Sciatic nerve (tissue), 2 donors: Measurements from ENCODE around the gene CROCC2. TPM values are rescaled to one million over a fixed set of nuclear protein-coding genes. Genes with fewer than 3 reads are reported as not detected.

Experiments used
- ATAC-seq: fragments of 200-7000 bp; cut with Tn5 transposase; one replicate; pipeline ENCODE4 v1.9.1; 2020; ENCODE audit warnings: mild to moderate bottlenecking, moderate library complexity
- DNase-seq: peaks from one replicate; pipeline ENCODE4 v3.0.0-alpha.2; 2020; ENCODE audit warnings: low spot score
- intact Hi-C: fragments of 100-400 bp; cut with DNase I; formaldehyde crosslinking; loops from one replicate; pipeline ENCODE4 v1.14.2; 2022
- total RNA-seq: library from RNA; stranded (reverse); fragmentation: NEBNext Ultra II Directional; extraction: Animal tissue kit (Norgen Biotek cat#: 25700); gene quantifications from one replicate; pipeline ENCODE4 v1.2.1, GENCODE V29; 2021
- donor health status: DM: no; HTN: no; CAD: no.
- donor health status: DM: no; HTN: no; CAD: no.

The CROCC2 gene
- total RNA-seq, 1 donor from 2014 or later, result 0.18 TPM

GRCh38 chr2:240915526-240916341 is 9.6 kb downstream of the CROCC2 start:
- DNase-seq (peak; percentile 63), ATAC-seq (no peak)
- intact Hi-C loops, result loop anchor here (10.0 kb wide), 1 partner anchor 79 kb away; the partner anchor contains the start of gene SNED1

GRCh38 chr2:240916571-240917008 is 10.5 kb downstream of the CROCC2 start:
- peak; percentile 88 for DNase-seq
- ATAC-seq, result peak; percentile 71
- intact Hi-C loops, result loop anchor here (10.0 kb wide), 1 partner anchor 78 kb away; the partner anchor contains the start of gene SNED1

GRCh38 chr2:240917009-240917683 is 11.0 kb downstream of the CROCC2 start:
- ATAC-seq, result no peak
- DNase-seq, result peak; percentile 65
- intact Hi-C loops, result loop anchor here (10.0 kb wide), 1 partner anchor 78 kb away; the partner anchor contains the start of gene SNED1

GRCh38 chr2:240917684-240918257 is 11.6 kb downstream of the CROCC2 start:
- intact Hi-C loops, result loop anchor here (10.0 kb wide), 1 partner anchor 77 kb away; the partner anchor contains the start of gene SNED1
- peak; percentile 63 for DNase-seq
- ATAC-seq, result no peak

GRCh38 chr2:240918258-240919091 is 12.3 kb downstream of the CROCC2 start:
- no peak for ATAC-seq
- intact Hi-C loops, result loop anchor here (10.0 kb wide), 1 partner anchor 76 kb away; the partner anchor contains the start of gene SNED1
- DNase-seq, result peak; percentile 58

GRCh38 chr2:240919161-240919781 is 13.1 kb downstream of the CROCC2 start:
- ATAC-seq (no peak), DNase-seq (peak; percentile 55)
- intact Hi-C loops, result loop anchor here (10.0 kb wide), 1 partner anchor 76 kb away; the partner anchor contains the start of gene SNED1

GRCh38 chr2:240919786-240920782 is 13.9 kb downstream of the CROCC2 start:
- DNase-seq (peak; percentile 58), ATAC-seq (no peak)
- intact Hi-C loops, result loop anchor here (10.0 kb wide), 1 partner anchor 75 kb away; the partner anchor contains the start of gene SNED1

- DNase-seq (peak; percentile 62), ATAC-seq (no peak)
- intact Hi-C loops, result no loop called here
Measured at GRCh38 chr2:240920783-240921231, 14.7 kb downstream of the CROCC2 start.

GRCh38 chr2:240921311-240921994 is 15.3 kb downstream of the CROCC2 start:
- peak; percentile 68 for DNase-seq
- peak; percentile 56 for ATAC-seq
- intact Hi-C loops, result no loop called here

- ATAC-seq, result no peak
- DNase-seq, result no peak
- intact Hi-C loops, result no loop called here
Measured at GRCh38 chr2:240921995-240922244, 15.8 kb downstream of the CROCC2 start.

- no peak for ATAC-seq
- peak; percentile 56 for DNase-seq
- intact Hi-C loops, result no loop called here
Measured at GRCh38 chr2:240922245-240922981, 16.3 kb downstream of the CROCC2 start.

- intact Hi-C loops, result no loop called here
- DNase-seq, result peak; percentile 64
Measured at GRCh38 chr2:240922982-240923537, 16.9 kb downstream of the CROCC2 start.

GRCh38 chr2:240925191-240925567 is 19.0 kb downstream of the CROCC2 start:
- peak; percentile 53 for DNase-seq
- intact Hi-C loops, result no loop called here

More at GRCh38 chr2:240922982-240923537, 16.9 kb downstream of the CROCC2 start:
- no peak for ATAC-seq

GRCh38 chr2:240925568-240926515 is 19.7 kb downstream of the CROCC2 start:
- intact Hi-C loops, result no loop called here
- ATAC-seq, result no peak
- DNase-seq, result peak; percentile 54

More at GRCh38 chr2:240925191-240925567, 19.0 kb downstream of the CROCC2 start:
- ATAC-seq, result no peak
